K562 (cell line): ENCODE data around the gene ATXN3L. TPM values are rescaled to one million over a fixed set of nuclear protein-coding genes. Genes with fewer than 3 reads are reported as not detected.

Experiments
- ARNT ChIP-seq, 2 experiments: fragments of 450-650 bp; IDR thresholded peaks; 2 replicates each; pipeline ENCODE4 v1.6.1; 2016; ENCODE audit warnings: mild to moderate bottlenecking in 1 of 2
- DLX4 ChIP-seq: fragments of 250-450 bp; sonication (Bioruptor Pico); IDR thresholded peaks from 2 replicates; pipeline ENCODE4 v1.6.1; 2021; ENCODE audit warnings: mild to moderate bottlenecking
- E2F3 ChIP-seq: fragments of 250-450 bp; sonication (Bioruptor Pico); IDR thresholded peaks from 2 replicates; pipeline ENCODE4 v1.4.0; 2020; ENCODE audit warnings: mild to moderate bottlenecking
- ESRRA ChIP-seq: fragments of 450-650 bp; IDR thresholded peaks from 2 replicates; pipeline ENCODE4 v1.6.1; 2014; ENCODE audit warnings: low read depth, mild to moderate bottlenecking, moderate library complexity, borderline replicate concordance
- FIP1L1 ChIP-seq: fragments of 200-400 bp; formaldehyde crosslinking; IDR thresholded peaks from 2 replicates; pipeline ENCODE4 v1.6.1; 2018; ENCODE audit warnings: mild to moderate bottlenecking, low read depth, low read length; ENCODE audit not compliant: poor library complexity, severe bottlenecking
- GATAD2A ChIP-seq: fragments of 450-650 bp; IDR thresholded peaks from 2 replicates; pipeline ENCODE4 v1.6.1; 2017
- GTF2F1 ChIP-seq: IDR thresholded peaks from 2 replicates; pipeline ENCODE4 v1.6.1; 2011; ENCODE audit warnings: low read depth, low read length, improper control_type of control experiment
- MEF2A ChIP-seq: IDR thresholded peaks from 2 replicates; pipeline ENCODE4 v1.6.1; 2011; ENCODE audit warnings: low read depth, mild to moderate bottlenecking, low read length, moderate library complexity; ENCODE audit not compliant: control insufficient read depth
- PPARD ChIP-seq: fragments of 250-450 bp; sonication (Bioruptor Pico); IDR thresholded peaks from 2 replicates; pipeline ENCODE4 v1.8.0; 2022; ENCODE audit warnings: inconsistent platforms, mild to moderate bottlenecking, moderate library complexity
- REST ChIP-seq, 2 experiments: fragments of 450-650 bp; formaldehyde crosslinking in 1 of 2; IDR thresholded peaks; 2 replicates each; pipeline versions ENCODE4 v1.4.0 to v1.6.1; 2014 to 2020; ENCODE audit warnings: mild to moderate bottlenecking in 2 of 2, borderline replicate concordance in 1 of 2, low read depth in 1 of 2
- RREB1 ChIP-seq: fragments of 250-450 bp; sonication (Bioruptor Pico); IDR thresholded peaks from 2 replicates; pipeline ENCODE4 v1.4.0; 2020
- TRIM24 ChIP-seq, 2 experiments: fragments of 450-650 bp; IDR thresholded peaks; 2 replicates each; pipeline ENCODE4 v1.6.1; 2016
- ZNF717 ChIP-seq: fragments of 250-450 bp; sonication (Bioruptor Pico); IDR thresholded peaks from 2 replicates; pipeline ENCODE4 v1.5.0; 2021
- ZNF75A ChIP-seq: fragments of 450-650 bp; formaldehyde crosslinking; IDR thresholded peaks from 2 replicates; pipeline ENCODE4 v1.4.0; 2020; ENCODE audit warnings: mild to moderate bottlenecking
- polyA plus RNA-seq, 8 experiments: library from polyadenylated mRNA; depleted of rRNA in 4 of 8; stranded (reverse) in 5 of 8; unstranded in 3 of 8; fragments of >200 nt; fragmentation: Nextera tagmentation in 2 of 8; fragmentation: Illumina TruSeq in 1 of 8; extraction: Ambion mirVana in 2 of 8; extraction: Trizol in 1 of 8; gene quantifications; 2 replicates each; pipeline versions ENCODE4 v1.2.1 to v1.2.3, GENCODE V29; 2011 to 2014; ENCODE audit warnings: inconsistent platforms in 1 of 8, missing spikeins in 1 of 8
- total RNA-seq, 7 experiments: library from RNA; depleted of rRNA in 6 of 7; stranded (reverse); fragments of >200 nt in 6 of 7; fragmentation: Illumina TruSeq in 2 of 7; extraction: Trizol in 2 of 7; gene quantifications; 2 replicates each; pipeline versions ENCODE4 v1.2.1 to v1.2.3, GENCODE V29; 2011 to 2021; ENCODE audit warnings: low replicate concordance in 1 of 7

The ATXN3L gene
- total and polyA plus RNA-seq, 9 of the 15 experiments (the other 6 are each of a cell fraction or from before 2014, with no cell fraction given) = 0.04 to 0.31 TPM; not detected in 7

GRCh38 chrX:13283512-13283911, 36.3 kb downstream of the ATXN3L start (continued):
- TF ChIP-seq REST (IDR thresholded peaks at IDR 0.05; ENCODE audit: borderline replicate concordance) = peak; percentile 27; the same call in 1 of the 2 replicates
- no peak for TF ChIP-seq REST (CRISPR knock-in tag; IDR thresholded peaks at IDR 0.05; ENCODE audit: low read depth)
- no peak for TF ChIP-seq FIP1L1
- peak; percentile 66 to 67; a peak in 2 of 4 replicates for TF ChIP-seq TRIM24 (IDR thresholded peaks at IDR 0.05)
- TF ChIP-seq E2F3 (CRISPR knock-in tag) = no peak
- TF ChIP-seq ZNF75A (CRISPR knock-in tag) = no peak
- TF ChIP-seq DLX4 (CRISPR knock-in tag) = no peak
- TF ChIP-seq ESRRA = peak; percentile 70; the same call in 1 of the 2 replicates
- TF ChIP-seq ZNF717 (CRISPR knock-in tag) = no peak
- no peak for TF ChIP-seq GTF2F1
- no peak for TF ChIP-seq RREB1 (CRISPR knock-in tag)
- TF ChIP-seq ARNT (IDR thresholded peaks at IDR 0.05) = no peak
- no peak for TF ChIP-seq PPARD (CRISPR knock-in tag)
- TF ChIP-seq GATAD2A = no peak
- TF ChIP-seq MEF2A = no peak
